IMR-90 (cell line): ENCODE data around the gene RABGEF1. TPM values are rescaled to one million over a fixed set of nuclear protein-coding genes. Genes with fewer than 3 reads are reported as not detected.

Source experiments
- ATAC-seq: fragments of 200-7000 bp; cut with Tn5 transposase; 2 replicates; pipeline ENCODE4 v1.9.1; 2020; ENCODE audit warnings: low read depth, mild to moderate bottlenecking, moderate library complexity
- BruUV-seq: library from RNA; stranded (reverse); fragments of 400-500 nt; replicated peaks from 2 replicates; lab custom pipeline; 2021; lab: Mats Ljungman, UMichigan
- CTCF ChIA-PET: fragments of 300-600 bp; formaldehyde crosslinking; extraction: SDS; loops from one replicate; lab custom pipeline; 2021; ENCODE audit warnings: antibody characterized with exemption; lab: Yijun Ruan, JAX
- POLR2A ChIA-PET: fragments of 300-600 bp; sonication (Branson Sonifier 250); formaldehyde crosslinking; loops from one replicate; lab custom pipeline; 2022; ENCODE audit warnings: antibody characterized with exemption; ENCODE audit not compliant: unreplicated experiment; lab: Charles Lee
- DNase-seq: peaks from one replicate; pipeline ENCODE4 v3.0.0; 2013
- H2AFZ ChIP-seq: replicated peaks from 2 replicates; pipeline ENCODE3; 2013; ENCODE audit warnings: low read length, mild to moderate bottlenecking; ENCODE audit not compliant: poor library complexity
- H2AK5ac ChIP-seq: 2 replicates; pipeline ENCODE4 v1.6.1; 2013; ENCODE audit warnings: low read depth, low read length, inconsistent platforms
- H2AK9ac ChIP-seq: replicated peaks from 2 replicates; pipeline ENCODE3; 2013; ENCODE audit warnings: mild to moderate bottlenecking, low read depth, low read length, moderate library complexity; ENCODE audit not compliant: poor library complexity
- H2BK120ac ChIP-seq: 2 replicates; pipeline ENCODE4 v1.6.1; 2013; ENCODE audit warnings: low read depth, low read length, inconsistent platforms
- H2BK15ac ChIP-seq: 3 replicates; pipeline ENCODE4 v1.6.1; 2013; ENCODE audit warnings: low read depth, low read length, inconsistent platforms
- H2BK20ac ChIP-seq: 2 replicates; pipeline ENCODE4 v1.6.1; 2013; ENCODE audit warnings: low read depth, mild to moderate bottlenecking, inconsistent platforms, low read length, moderate library complexity
- H2BK5ac ChIP-seq: 2 replicates; pipeline ENCODE4 v1.6.1; 2013; ENCODE audit warnings: mild to moderate bottlenecking, low read depth, low read length, inconsistent platforms; ENCODE audit not compliant: poor library complexity, severe bottlenecking
- H3K14ac ChIP-seq: replicated peaks from 2 replicates; pipeline ENCODE4 v1.6.1; 2013; ENCODE audit warnings: low read depth, low read length, inconsistent platforms
- H3K18ac ChIP-seq: 2 replicates; pipeline ENCODE4 v1.6.1; 2013; ENCODE audit warnings: low read depth, low read length, control low read depth
- H3K23ac ChIP-seq: 2 replicates; pipeline ENCODE4 v1.6.1; 2013; ENCODE audit warnings: low read depth, low read length, inconsistent platforms
- H3K27ac ChIP-seq: 2 replicates; pipeline ENCODE4 v1.5.1; 2013; ENCODE audit warnings: mild to moderate bottlenecking, control low read depth, low read length; ENCODE audit not compliant: insufficient read depth
- H3K27me3 ChIP-seq: 2 replicates; pipeline ENCODE4 v1.6.1; 2013; ENCODE audit warnings: low read length; ENCODE audit not compliant: control insufficient read depth, insufficient read depth
- H3K36me3 ChIP-seq: 2 replicates; pipeline ENCODE4 v1.6.1; 2013; ENCODE audit warnings: low read length, mixed read lengths; ENCODE audit not compliant: control insufficient read depth, insufficient read depth
- H3K4ac ChIP-seq: 2 replicates; pipeline ENCODE4 v1.6.1; 2013; ENCODE audit warnings: low read depth, low read length, inconsistent platforms
- H3K4me1 ChIP-seq: 2 replicates; pipeline ENCODE4 v1.6.1; 2013; ENCODE audit warnings: low read length, mixed read lengths; ENCODE audit not compliant: control insufficient read depth, insufficient read depth
- H3K4me2 ChIP-seq: 2 replicates; pipeline ENCODE4 v1.6.1; 2013; ENCODE audit warnings: low read depth, mild to moderate bottlenecking, control low read depth, low read length, moderate library complexity
- H3K4me3 ChIP-seq: 2 replicates; pipeline ENCODE4 v1.5.1; 2013; ENCODE audit warnings: low read depth, mild to moderate bottlenecking, control low read depth, low read length, moderate library complexity; ENCODE audit not compliant: insufficient read depth
- H3K56ac ChIP-seq: 2 replicates; pipeline ENCODE4 v1.6.1; 2013; ENCODE audit warnings: low read length, inconsistent platforms; ENCODE audit not compliant: insufficient read depth; ENCODE audit errors: extremely low read depth
- H3K79me1 ChIP-seq, 2 experiments: 2 replicates each; pipeline ENCODE4 v1.6.1; 2013; ENCODE audit warnings: low read length in 2 of 2, inconsistent platforms in 1 of 2, low read depth in 1 of 2
- H3K9ac ChIP-seq: 2 replicates; pipeline ENCODE4 v1.6.1; 2013; ENCODE audit warnings: low read depth, low read length, control low read depth
- H3K9me1 ChIP-seq: 2 replicates; pipeline ENCODE4 v1.6.1; 2013; ENCODE audit warnings: low read length, inconsistent platforms; ENCODE audit not compliant: insufficient read depth
- H3K9me3 ChIP-seq: 2 replicates; pipeline ENCODE4 v1.6.1; 2013; ENCODE audit warnings: low read length; ENCODE audit not compliant: control insufficient read depth, insufficient read depth
- H4K20me1 ChIP-seq: 2 replicates; pipeline ENCODE4 v1.6.1; 2013; ENCODE audit warnings: low read length, inconsistent platforms; ENCODE audit not compliant: insufficient read depth
- H4K5ac ChIP-seq: 2 replicates; pipeline ENCODE4 v1.6.1; 2013; ENCODE audit warnings: mild to moderate bottlenecking, low read depth, low read length, control low read depth
- H4K8ac ChIP-seq, 2 experiments: 2 replicates each; pipeline ENCODE4 v1.6.1; 2013; ENCODE audit warnings: low read depth in 2 of 2, low read length in 2 of 2, control low read depth in 1 of 2, inconsistent platforms in 1 of 2
- H4K91ac ChIP-seq: 2 replicates; pipeline ENCODE4 v1.6.1; 2013; ENCODE audit warnings: low read depth, low read length, inconsistent platforms; ENCODE audit not compliant: insufficient read depth
- BHLHE40 ChIP-seq: fragments of 150-350 bp; IDR thresholded peaks from 2 replicates; pipeline ENCODE4 v1.6.1; 2016; ENCODE audit warnings: mild to moderate bottlenecking, low read depth, low read length
- CEBPB ChIP-seq: IDR thresholded peaks from 2 replicates; pipeline ENCODE4 v1.6.1; 2012; ENCODE audit warnings: low read depth, low read length, improper control_type of control experiment
- CHD1 ChIP-seq: IDR thresholded peaks from 2 replicates; pipeline ENCODE4 v1.6.1; 2012; ENCODE audit warnings: low read depth, low read length, improper control_type of control experiment
- CTCF ChIP-seq: conservative IDR thresholded peaks from 2 replicates; pipeline ENCODE4 v1.5.1; 2012; ENCODE audit warnings: mild to moderate bottlenecking, low read depth, low read length, improper control_type of control experiment
- ELK1 ChIP-seq: fragments of 150-350 bp; IDR thresholded peaks from 2 replicates; pipeline ENCODE4 v1.6.1; 2016; ENCODE audit warnings: low read depth, mild to moderate bottlenecking, low read length, moderate library complexity, borderline replicate concordance
- FOS ChIP-seq: fragments of 150-350 bp; IDR thresholded peaks from 2 replicates; pipeline ENCODE4 v1.6.1; 2016; ENCODE audit warnings: low read depth, low read length
- MAFK ChIP-seq: IDR thresholded peaks from 2 replicates; pipeline ENCODE4 v1.6.1; 2012; ENCODE audit warnings: low read depth, low read length, improper control_type of control experiment
- MAZ ChIP-seq: IDR thresholded peaks from 2 replicates; pipeline ENCODE4 v1.6.1; 2012; ENCODE audit warnings: low read depth, mild to moderate bottlenecking, low read length, improper control_type of control experiment, moderate library complexity, borderline replicate concordance
- MXI1 ChIP-seq: IDR thresholded peaks from 2 replicates; pipeline ENCODE4 v1.6.1; 2012; ENCODE audit warnings: low read depth, mild to moderate bottlenecking, low read length, moderate library complexity, borderline replicate concordance
- NFE2L2 ChIP-seq: fragments of 150-350 bp; IDR thresholded peaks from 2 replicates; pipeline ENCODE4 v1.6.1; 2016; ENCODE audit warnings: low read depth, mild to moderate bottlenecking, low read length
- POLR2A ChIP-seq: IDR thresholded peaks from 2 replicates; pipeline ENCODE4 v1.6.1; 2012; ENCODE audit warnings: mild to moderate bottlenecking, low read depth, low read length
- RAD21 ChIP-seq: IDR thresholded peaks from 2 replicates; pipeline ENCODE4 v1.6.1; 2012; ENCODE audit warnings: low read length, improper control_type of control experiment
- RCOR1 ChIP-seq: IDR thresholded peaks from 2 replicates; pipeline ENCODE4 v1.6.1; 2012; ENCODE audit warnings: mild to moderate bottlenecking, low read length, improper control_type of control experiment; ENCODE audit not compliant: insufficient replicate concordance
- RFX5 ChIP-seq: IDR thresholded peaks from 2 replicates; pipeline ENCODE4 v1.8.0; 2012; ENCODE audit warnings: low read depth, mild to moderate bottlenecking, low read length, moderate library complexity
- SMC3 ChIP-seq: fragments of 150-350 bp; IDR thresholded peaks from 2 replicates; pipeline ENCODE4 v1.6.1; 2016; ENCODE audit warnings: low read depth, mild to moderate bottlenecking, antibody characterized with exemption, low read length, moderate library complexity
- USF2 ChIP-seq: fragments of 150-350 bp; IDR thresholded peaks from 2 replicates; pipeline ENCODE4 v1.6.1; 2017; ENCODE audit warnings: mild to moderate bottlenecking, antibody characterized with exemption, low read length, low read depth
- WGBS, 2 experiments: methylation state at CpG; one replicate each; pipeline versions ENCODE4 v1.1.5 to v1.1.7; 2013; ENCODE audit warnings: missing lambda C conversion rate in 2 of 2; ENCODE audit not compliant: insufficient read length in 1 of 2; ENCODE audit errors: extremely low coverage in 2 of 2; 5-methylcytosine and 5-hydroxymethylcytosine counted together
- dilution Hi-C: fragments of 300-500 bp; cut with HindIII; formaldehyde crosslinking; loops from one replicate; pipeline ENCODE4 v1.14.3; 2018; ENCODE audit warnings: low sequenced_read_pairs; ENCODE audit not compliant: unreplicated experiment
- in situ Hi-C: fragments of 300-500 bp; cut with MboI; formaldehyde crosslinking; loops from 3 replicates; pipeline ENCODE4 v1.14.3; 2019; ENCODE audit warnings: low sequenced_read_pairs, inconsistent platforms, mixed read lengths
- intact Hi-C: fragments of 100-400 bp; cut with micrococcal nuclease; formaldehyde crosslinking; loops from 2 replicates; pipeline ENCODE4 v1.10.0; 2022
- polyA plus RNA-seq, 3 experiments: library from polyadenylated mRNA; depleted of rRNA; stranded (reverse); fragments of >200 nt; gene quantifications; 2 replicates each; pipeline ENCODE4 v1.2.3, GENCODE V29; 2012; ENCODE audit warnings: low replicate concordance in 1 of 3
- total RNA-seq: library from RNA; depleted of rRNA; stranded (reverse); fragments of >200 nt; gene quantifications from 2 replicates; pipeline ENCODE4 v1.2.3, GENCODE V29; 2012

Gene RABGEF1
- total and polyA plus RNA-seq, 2 of the 4 experiments (the other 2 are of a cell fraction), result 34.9 to 56.6 TPM

- Histone ChIP-seq H2BK5ac (no peak overlapping the region), H2BK20ac (no peak overlapping the region), H3K4me3 (no peak overlapping the region), H3K4me2 (no peak overlapping the region), H3K36me3 (no peaks in the 10 kb centered on the region), H2AFZ (no peak overlapping the region), H3K79me1 (no peaks in the 10 kb centered on the region), H3K27ac (no peak overlapping the region), H3K14ac (no peak overlapping the region), H4K91ac (no peak overlapping the region), H3K27me3 (no peaks in the 10 kb centered on the region), H3K9ac (no peak overlapping the region), H4K8ac (no peak overlapping the region), H3K4me1 (no peaks in the 10 kb centered on the region), H3K18ac (no peak overlapping the region), H3K9me3 (peaks cover 5% of the 10 kb centered on the region; the same call in 1 of the 2 replicates), H3K9me1 (no peaks in the 10 kb centered on the region), H2AK5ac (no peak overlapping the region), H2BK15ac (no peak overlapping the region), H4K20me1 (no peaks in the 10 kb centered on the region), H3K4ac (no peak overlapping the region), H3K56ac (no peak overlapping the region), H2BK120ac (no peak overlapping the region), H3K23ac (no peak overlapping the region), H4K5ac (no peak overlapping the region), H2AK9ac (no peak overlapping the region)
- ATAC-seq (no peak), DNase-seq (no peak)
- no TSS peak for BruUV-seq
- dilution Hi-C loops, result no loop called here
- WGBS, 2 experiments, result 88% methylated on average over 5 of the region's 7 CpGs; no CpG with 5 or more reads in 1 of the 2 experiments
- TF ChIP-seq NFE2L2, result no peak
- TF ChIP-seq SMC3, result no peak
- no peak for TF ChIP-seq RFX5
- no peak for TF ChIP-seq POLR2A
- no peak for TF ChIP-seq ELK1
- TF ChIP-seq MAFK, result no peak
- no peak for TF ChIP-seq MXI1
- TF ChIP-seq RAD21, result no peak
- no peak for TF ChIP-seq CHD1
- no peak for TF ChIP-seq USF2
- no peak for TF ChIP-seq MAZ
- TF ChIP-seq CEBPB, result no peak
- no peak for TF ChIP-seq FOS
- TF ChIP-seq RCOR1, result no peak
- no peak for TF ChIP-seq BHLHE40
- TF ChIP-seq CTCF, result no peak
- ChIA-PET POLR2A (no interaction called here), CTCF (no interaction called here)
- intact Hi-C loops, result no loop called here
- in situ Hi-C loops, result no loop called here
Measured at GRCh38 chr7:66824041-66824440, 83.5 kb downstream of the RABGEF1 start.
